ENCODE results near the gene SUCLA2. TPM values are rescaled to one million over a fixed set of nuclear protein-coding genes. Genes with fewer than 3 reads are reported as not detected.

Gene SUCLA2
- total and polyA plus RNA-seq, 2 experiments from 2014 or later, result 48.6 to 69.8 TPM

GRCh38 chr13:47901441-47901840 lies 99.6 kb downstream of the SUCLA2 start:
- H3F3A ChIP-seq (ENCODE audit: insufficient read depth), result peaks cover 29% of the 10 kb centered on the region
- H3K4me1 ChIP-seq (ENCODE audit: insufficient read depth), result peaks cover 27% of the 10 kb centered on the region
- 67 to 68% methylated on average over 3 of the region's 3 CpGs for WGBS, 2 experiments (ENCODE audit: low coverage in 1 of 2, low lambda C conversion rate in 2 of 2, missing lambda C conversion rate in 2 of 2)
- no peak overlapping the region for H2AFZ ChIP-seq
- no peak for TF ChIP-seq EZH2phosphoT487 (IDR thresholded peaks at IDR 0.05; ENCODE audit: insufficient read depth, low read depth)
- TF ChIP-seq EZH2 (IDR thresholded peaks at IDR 0.05; ENCODE audit: insufficient read depth, poor library complexity, severe bottlenecking), result no peak
- no peaks in the 10 kb centered on the region for H3K79me2 ChIP-seq (ENCODE audit: insufficient read depth)
- DNase-seq, result peak; percentile 54
- H3K27me3 ChIP-seq (replicated peaks; ENCODE audit: insufficient read depth), result no peaks in the 10 kb centered on the region
- H3K9ac ChIP-seq, result no peak overlapping the region
- no peaks in the 10 kb centered on the region for H3K9me3 ChIP-seq (ENCODE audit: low read depth)
- H3K4me2 ChIP-seq (ENCODE audit: unreplicated experiment), result no peak overlapping the region
- H3K36me3 ChIP-seq (ENCODE audit: low read depth), result no peaks in the 10 kb centered on the region
- no peaks in the 10 kb centered on the region for H4K20me1 ChIP-seq (ENCODE audit: insufficient read depth)
- no peak overlapping the region for H3K27ac ChIP-seq
- in situ Hi-C loops (cut with MboI), result no loop called here
- no peak overlapping the region for H3K4me3 ChIP-seq
- no peaks in the 10 kb centered on the region for H3K9me2 ChIP-seq (ENCODE audit: insufficient read depth)

GRCh38 chr13:47898080-47898479 lies 103.0 kb downstream of the SUCLA2 start:
- H3K27ac ChIP-seq, result no peak overlapping the region
- peaks cover 18% of the 10 kb centered on the region for H3F3A ChIP-seq (ENCODE audit: insufficient read depth)
- 77 to 79% methylated on average over 3 of the region's 3 CpGs for WGBS, 2 experiments (ENCODE audit: low coverage in 1 of 2, low lambda C conversion rate in 2 of 2, missing lambda C conversion rate in 2 of 2)
- no peak overlapping the region for H2AFZ ChIP-seq
- in situ Hi-C loops (cut with MboI), result no loop called here
- DNase-seq, result no peak
- H3K79me2 ChIP-seq (ENCODE audit: insufficient read depth), result no peaks in the 10 kb centered on the region
- H3K9ac ChIP-seq, result no peak overlapping the region
- H3K4me3 ChIP-seq, result no peak overlapping the region
- peaks cover 17% of the 10 kb centered on the region for H3K4me1 ChIP-seq (ENCODE audit: insufficient read depth)
- no peaks in the 10 kb centered on the region for H4K20me1 ChIP-seq (ENCODE audit: insufficient read depth)
- H3K36me3 ChIP-seq (ENCODE audit: low read depth), result no peaks in the 10 kb centered on the region
- H3K9me2 ChIP-seq (ENCODE audit: insufficient read depth), result no peaks in the 10 kb centered on the region
- no peak for TF ChIP-seq EZH2phosphoT487 (IDR thresholded peaks at IDR 0.05; ENCODE audit: insufficient read depth, low read depth)
- no peak for TF ChIP-seq EZH2 (IDR thresholded peaks at IDR 0.05; ENCODE audit: insufficient read depth, poor library complexity, severe bottlenecking)
- H3K4me2 ChIP-seq (ENCODE audit: unreplicated experiment), result no peak overlapping the region
- no peaks in the 10 kb centered on the region for H3K27me3 ChIP-seq (replicated peaks; ENCODE audit: insufficient read depth)
- H3K9me3 ChIP-seq (ENCODE audit: low read depth), result no peaks in the 10 kb centered on the region

- TF ChIP-seq EZH2phosphoT487 (IDR thresholded peaks at IDR 0.05; ENCODE audit: insufficient read depth, low read depth), result no peak
- no peak for TF ChIP-seq EZH2 (IDR thresholded peaks at IDR 0.05; ENCODE audit: insufficient read depth, poor library complexity, severe bottlenecking)
- Histone ChIP-seq H3K36me3 (ENCODE audit: low read depth) (no peaks in the 10 kb centered on the region), H3K9ac (no peak overlapping the region), H3K27me3 (replicated peaks; ENCODE audit: insufficient read depth) (no peaks in the 10 kb centered on the region), H4K20me1 (ENCODE audit: insufficient read depth) (no peaks in the 10 kb centered on the region), H3K4me3 (no peak overlapping the region), H3K79me2 (ENCODE audit: insufficient read depth) (no peaks in the 10 kb centered on the region), H3F3A (ENCODE audit: insufficient read depth) (peaks cover 18% of the 10 kb centered on the region), H3K27ac (0 out of 2 replicates have a peak overlapping the region, but pooled peaks have one; percentile 23), H3K4me1 (ENCODE audit: insufficient read depth) (peaks cover 15% of the 10 kb centered on the region), H3K4me2 (ENCODE audit: unreplicated experiment) (no peak overlapping the region), H2AFZ (no peak overlapping the region), H3K9me3 (ENCODE audit: low read depth) (no peaks in the 10 kb centered on the region), H3K9me2 (ENCODE audit: insufficient read depth) (no peaks in the 10 kb centered on the region)
- 52 to 70% methylated on average over 2 of the region's 2 CpGs for WGBS, 2 experiments (ENCODE audit: low coverage in 1 of 2, low lambda C conversion rate in 2 of 2, missing lambda C conversion rate in 2 of 2)
- DNase-seq, result peak; percentile 67
- in situ Hi-C loops (cut with MboI), result no loop called here
These were observed 103.5 kb downstream of the SUCLA2 start for GRCh38 chr13:47897411-47898050.

GRCh38 chr13:47896546-47896945 lies 104.5 kb downstream of the SUCLA2 start:
- Histone ChIP-seq H3K79me2 (ENCODE audit: insufficient read depth) (no peaks in the 10 kb centered on the region), H3K4me1 (ENCODE audit: insufficient read depth) (peaks cover 15% of the 10 kb centered on the region), H3K27ac (no peak overlapping the region), H4K20me1 (ENCODE audit: insufficient read depth) (no peaks in the 10 kb centered on the region), H3K36me3 (ENCODE audit: low read depth) (no peaks in the 10 kb centered on the region), H3K4me2 (ENCODE audit: unreplicated experiment) (no peak overlapping the region), H3F3A (ENCODE audit: insufficient read depth) (peaks cover 18% of the 10 kb centered on the region), H3K9ac (no peak overlapping the region), H2AFZ (no peak overlapping the region), H3K4me3 (no peak overlapping the region), H3K27me3 (replicated peaks; ENCODE audit: insufficient read depth) (no peaks in the 10 kb centered on the region), H3K9me2 (ENCODE audit: insufficient read depth) (no peaks in the 10 kb centered on the region), H3K9me3 (ENCODE audit: low read depth) (no peaks in the 10 kb centered on the region)
- in situ Hi-C loops (cut with MboI), result no loop called here
- WGBS, 2 experiments (ENCODE audit: low coverage in 1 of 2, low lambda C conversion rate in 2 of 2, missing lambda C conversion rate in 2 of 2), result 72 to 82% methylated on average over 2 of the region's 2 CpGs
- no peak for DNase-seq
- TF ChIP-seq EZH2 (IDR thresholded peaks at IDR 0.05; ENCODE audit: insufficient read depth, poor library complexity, severe bottlenecking), result no peak
- no peak for TF ChIP-seq EZH2phosphoT487 (IDR thresholded peaks at IDR 0.05; ENCODE audit: insufficient read depth, low read depth)

Data from GM23248 (cell line).